A673 (cell line): Measurements from ENCODE around the gene TOR4A. TPM values are rescaled to one million over a fixed set of nuclear protein-coding genes. Genes with fewer than 3 reads are reported as not detected.

ENCODE experiments used
- BruUV-seq: library from RNA; stranded (reverse); fragments of 400-500 nt; replicated peaks from 2 replicates; lab custom pipeline; 2021; lab: Mats Ljungman, UMichigan
- CTCF ChIA-PET: fragments of 300-600 bp; sonication (Branson Sonifier 250); formaldehyde crosslinking; loops from one replicate; lab custom pipeline; 2022; ENCODE audit warnings: antibody characterized with exemption; lab: Charles Lee
- POLR2A ChIA-PET: fragments of 300-600 bp; sonication (Branson Sonifier 250); formaldehyde crosslinking; loops from one replicate; lab custom pipeline; 2022; ENCODE audit warnings: antibody characterized with exemption; ENCODE audit not compliant: low non-redundant PET; lab: Charles Lee
- DNase-seq: peaks from one replicate; pipeline ENCODE4 v3.0.0-alpha.2; 2015; ENCODE audit warnings: low spot score
- H3K27ac ChIP-seq: fragments of 200-600 bp; sonication (generic); 2 replicates; pipeline ENCODE4 v1.5.1; 2016; ENCODE audit warnings: mixed run types, low read depth, mild to moderate bottlenecking, mixed read lengths, antibody characterized with exemption, low read length; ENCODE audit not compliant: poor library complexity, severe bottlenecking
- H3K27me3 ChIP-seq: fragments of 200-600 bp; sonication (generic); replicated peaks from 2 replicates; pipeline ENCODE4 v1.6.1; 2017; ENCODE audit warnings: mixed run types, low read depth, mild to moderate bottlenecking, mixed read lengths, antibody characterized with exemption, low read length; ENCODE audit not compliant: insufficient read depth, poor library complexity
- H3K36me3 ChIP-seq: fragments of 200-600 bp; sonication (generic); 2 replicates; pipeline ENCODE4 v1.6.1; 2016; ENCODE audit warnings: mixed run types, mild to moderate bottlenecking, mixed read lengths, antibody characterized with exemption, low read length; ENCODE audit not compliant: insufficient read depth, poor library complexity, severe bottlenecking
- H3K4me1 ChIP-seq: fragments of 200-600 bp; sonication (generic); 2 replicates; pipeline ENCODE4 v1.6.1; 2017; ENCODE audit warnings: mixed run types, mild to moderate bottlenecking, mixed read lengths, antibody characterized with exemption, low read length; ENCODE audit not compliant: insufficient read depth, poor library complexity, severe bottlenecking
- H3K4me3 ChIP-seq: fragments of 200-600 bp; sonication (generic); 2 replicates; pipeline ENCODE4 v1.5.1; 2016; ENCODE audit warnings: low read depth, mixed run types, mild to moderate bottlenecking, mixed read lengths, low read length; ENCODE audit not compliant: poor library complexity, severe bottlenecking
- H3K9me3 ChIP-seq: fragments of 200-600 bp; sonication (generic); 2 replicates; pipeline ENCODE4 v1.6.1; 2016; ENCODE audit warnings: mixed run types, low read depth, mild to moderate bottlenecking, mixed read lengths, antibody characterized with exemption, low read length; ENCODE audit not compliant: poor library complexity, severe bottlenecking
- CTCF ChIP-seq: fragments of 300-800, 200-600 bp; sonication (generic); conservative IDR thresholded peaks from 2 replicates; pipeline ENCODE4 v1.5.1; 2017; ENCODE audit warnings: low read depth, mild to moderate bottlenecking, antibody characterized with exemption, low read length, moderate library complexity, mixed read lengths
- EZH2 ChIP-seq: fragments of 200-600 bp; sonication (generic); IDR thresholded peaks from 2 replicates; pipeline ENCODE4 v1.6.1; 2017; ENCODE audit warnings: borderline replicate concordance, low read depth, mild to moderate bottlenecking, mixed read lengths, antibody characterized with exemption, low read length; ENCODE audit not compliant: poor library complexity, severe bottlenecking
- intact Hi-C: fragments of 100-400 bp; cut with micrococcal nuclease; formaldehyde crosslinking; loops from one replicate; pipeline ENCODE4 v1.10.0; 2022; ENCODE audit not compliant: unreplicated experiment
- total RNA-seq: library from RNA; stranded (reverse); gene quantifications from 2 replicates; pipeline ENCODE4 v1.2.3, GENCODE V29; 2021

The TOR4A gene
- total RNA-seq, 1 experiment from 2014 or later, result 0.82 TPM

DNA sequence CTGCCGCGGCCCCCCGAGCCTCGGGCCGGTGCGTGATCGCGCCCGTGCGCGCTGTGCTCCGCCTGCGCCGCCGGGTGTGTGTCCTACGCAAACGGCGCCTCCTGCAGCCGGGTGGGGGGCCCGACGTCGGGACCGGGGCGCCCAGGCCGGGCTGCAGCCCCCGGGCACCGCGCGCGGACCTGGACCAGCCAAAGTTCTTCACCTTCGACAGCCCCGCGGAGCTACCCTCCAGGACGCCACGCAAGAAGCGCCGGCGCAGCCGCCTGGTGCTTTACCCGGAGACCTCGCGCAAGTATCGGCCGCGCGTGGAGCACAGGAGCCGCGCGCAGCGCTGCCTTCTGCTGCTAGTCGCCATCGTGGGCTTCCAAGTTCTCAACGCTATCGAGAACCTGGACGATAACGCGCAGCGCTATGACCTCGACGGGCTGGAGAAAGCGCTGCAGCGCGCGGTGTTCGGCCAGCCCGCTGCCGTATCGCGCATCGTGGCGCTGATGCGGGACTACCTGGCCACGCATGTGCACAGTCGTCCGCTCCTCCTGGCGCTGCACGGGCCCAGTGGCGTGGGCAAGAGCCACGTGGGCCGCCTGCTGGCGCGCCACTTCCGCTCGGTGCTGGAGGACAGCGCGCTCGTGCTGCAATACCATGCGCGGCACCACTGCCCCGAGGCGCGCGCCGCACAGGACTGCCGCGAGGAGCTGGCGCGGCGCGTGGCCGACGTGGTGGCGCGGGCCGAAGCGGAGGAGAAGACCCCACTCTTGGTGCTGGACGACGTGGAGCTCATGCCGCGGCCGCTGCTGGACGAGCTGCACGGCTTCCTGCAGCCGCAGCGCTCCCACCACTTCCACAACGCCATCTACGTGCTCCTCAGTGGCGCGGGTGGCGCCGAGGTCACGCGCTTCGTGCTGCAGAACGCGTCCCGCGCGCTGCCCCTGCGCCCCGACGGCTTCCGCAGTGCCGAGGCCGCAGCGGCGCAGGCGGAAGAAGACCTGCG, 1.5 kb downstream of the TOR4A start:
- CTCF ChIA-PET, result no interaction called here
- BruUV-seq, result no TSS peak

DNA sequence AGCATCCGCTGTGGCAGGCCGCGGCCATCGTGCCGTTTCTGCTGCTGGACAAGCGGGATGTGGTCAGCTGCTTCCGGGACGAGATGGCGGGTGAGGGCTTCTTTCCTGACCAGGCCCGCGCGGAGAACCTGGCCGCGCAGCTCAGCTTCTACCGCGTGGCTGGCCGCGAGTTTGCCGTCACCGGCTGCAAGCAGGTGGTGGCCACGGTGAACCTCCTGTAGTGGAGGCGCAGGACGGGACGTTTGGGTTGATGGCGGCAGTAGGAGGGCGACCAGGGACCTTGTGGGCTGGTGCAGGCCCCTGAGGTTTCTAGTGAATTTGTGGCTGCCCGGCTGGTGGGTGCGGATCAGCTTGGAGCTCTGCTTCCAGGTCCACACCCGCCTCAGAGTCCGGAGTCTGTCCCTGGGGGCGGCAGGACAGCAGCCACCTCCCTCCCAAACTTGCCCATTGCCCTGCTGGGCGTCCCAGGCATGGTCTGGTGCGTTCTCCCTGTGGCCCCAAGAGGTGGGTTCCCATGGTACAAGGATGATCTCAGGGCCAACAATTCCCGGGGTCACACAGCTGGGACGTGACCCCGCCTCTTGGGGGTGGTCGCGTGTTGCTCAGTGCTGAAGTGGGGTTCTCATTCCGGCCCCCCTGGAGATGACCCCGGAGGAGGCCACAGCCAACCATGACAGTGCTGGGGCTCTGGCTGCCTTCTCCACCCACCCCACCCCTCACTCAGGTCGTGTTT, 2.4 kb downstream of the TOR4A start:
- H3K27me3 ChIP-seq, result no peaks in the 10 kb centered on the region
- peaks cover 23% of the 10 kb centered on the region for H3K4me1 ChIP-seq
- no peak for TF ChIP-seq CTCF
- TF ChIP-seq EZH2, result no peak
- H3K9me3 ChIP-seq, result no peaks in the 10 kb centered on the region
- intact Hi-C loops, result no loop called here
- no peak for DNase-seq
- ChIA-PET CTCF (interaction anchor here (0.6 kb wide), 1 partner anchor 246 kb away, joined by 4 read pairs; no protein-coding TSS in a partner anchor), POLR2A (interaction anchor here (0.6 kb wide), 1 partner anchor 64 kb away, joined by 13 read pairs; no protein-coding TSS in a partner anchor)
- BruUV-seq, result no TSS peak
- H3K36me3 ChIP-seq, result no peaks in the 10 kb centered on the region
- no peak overlapping the region for H3K4me3 ChIP-seq
- H3K27ac ChIP-seq, result no peak overlapping the region

More for the DNA sequence above, 1.5 kb downstream of the TOR4A start:
- DNase-seq, result no peak
- Histone ChIP-seq H3K27ac (no peak overlapping the region), H3K4me1 (peaks cover 23% of the 10 kb centered on the region), H3K9me3 (no peaks in the 10 kb centered on the region), H3K36me3 (no peaks in the 10 kb centered on the region), H3K27me3 (no peaks in the 10 kb centered on the region), H3K4me3 (no peak overlapping the region)
- POLR2A ChIA-PET, result no interaction called here
- TF ChIP-seq CTCF, result no peak
- TF ChIP-seq EZH2, result no peak
- intact Hi-C loops, result no loop called here
